Astrocyte (in vitro differentiated cells and primary cell): ENCODE measurements around the gene KNTC1. TPM values are rescaled to one million over a fixed set of nuclear protein-coding genes. Genes with fewer than 3 reads are reported as not detected.
"Not testable (repeated sequence)": the region's sequence is repeated elsewhere in the genome, so short reads cannot be mapped to it uniquely, and the experiment has no call there.

Experiments
- DNase-seq: peaks from one replicate; pipeline ENCODE4 v3.0.0-alpha.2; 2010; ENCODE audit warnings: low read depth
- FAIRE-seq: peaks from 2 replicates; lab custom pipeline; 2011; peaks lifted over from hg19 to GRCh38; lab: Jason Lieb, UNC
- H2AFZ ChIP-seq: 2 replicates; pipeline ENCODE4 v1.6.0; 2012; ENCODE audit warnings: low read depth, low read length, inconsistent platforms
- H3K27ac ChIP-seq: 2 replicates; pipeline ENCODE4 v1.5.1; 2011; ENCODE audit warnings: low read depth, low read length, inconsistent platforms
- H3K27me3 ChIP-seq: 2 replicates; pipeline ENCODE4 v1.6.0; 2011; ENCODE audit warnings: low read length, inconsistent platforms; ENCODE audit not compliant: insufficient read depth
- H3K36me3 ChIP-seq: 2 replicates; pipeline ENCODE4 v1.5.1; 2011; ENCODE audit warnings: low read length, inconsistent platforms; ENCODE audit not compliant: insufficient read depth
- H3K4me1 ChIP-seq: 2 replicates; pipeline ENCODE4 v1.5.1; 2011; ENCODE audit warnings: low read length, inconsistent platforms; ENCODE audit not compliant: insufficient read depth
- H3K4me2 ChIP-seq: 2 replicates; pipeline ENCODE4 v1.6.0; 2012; ENCODE audit warnings: low read length, inconsistent platforms
- H3K4me3 ChIP-seq: 2 replicates; pipeline ENCODE4 v1.5.1; 2011; ENCODE audit warnings: low read depth, mild to moderate bottlenecking, low read length, inconsistent platforms; ENCODE audit not compliant: insufficient read depth
- H3K79me2 ChIP-seq: 2 replicates; pipeline ENCODE4 v1.6.0; 2012; ENCODE audit warnings: mild to moderate bottlenecking, low read length, inconsistent platforms; ENCODE audit not compliant: insufficient read depth
- H3K9ac ChIP-seq: 2 replicates; pipeline ENCODE4 v1.6.0; 2012; ENCODE audit warnings: mild to moderate bottlenecking, low read length, inconsistent platforms
- H3K9me3 ChIP-seq: 2 replicates; pipeline ENCODE4 v1.5.1; 2012; ENCODE audit warnings: low read depth, mild to moderate bottlenecking, low read length, inconsistent platforms; ENCODE audit not compliant: insufficient read depth
- H4K20me1 ChIP-seq: 2 replicates; pipeline ENCODE4 v1.6.0; 2012; ENCODE audit warnings: low read length, inconsistent platforms; ENCODE audit not compliant: insufficient read depth
- H3K27ac Mint-ChIP-seq: one replicate; pipeline ENCODE4 v1.8.0; 2021; ENCODE audit warnings: mild to moderate bottlenecking, mixed read lengths; ENCODE audit not compliant: unreplicated experiment
- H3K27me3 Mint-ChIP-seq: one replicate; pipeline ENCODE4 v1.8.0; 2021; ENCODE audit warnings: low read depth, mixed read lengths; ENCODE audit not compliant: unreplicated experiment
- H3K36me3 Mint-ChIP-seq: one replicate; pipeline ENCODE4 v1.8.0; 2021; ENCODE audit warnings: low read depth, mixed read lengths; ENCODE audit not compliant: unreplicated experiment
- H3K4me1 Mint-ChIP-seq: one replicate; pipeline ENCODE4 v1.8.0; 2021; ENCODE audit warnings: low read depth, mixed read lengths; ENCODE audit not compliant: unreplicated experiment
- H3K4me3 Mint-ChIP-seq: one replicate; pipeline ENCODE4 v1.8.0; 2021; ENCODE audit warnings: mild to moderate bottlenecking, moderate library complexity, mixed read lengths; ENCODE audit not compliant: unreplicated experiment
- H3K9me3 Mint-ChIP-seq: one replicate; pipeline ENCODE4 v1.8.0; 2021; ENCODE audit warnings: mild to moderate bottlenecking, mixed read lengths; ENCODE audit not compliant: unreplicated experiment
- EZH2 ChIP-seq: IDR thresholded peaks from 2 replicates; pipeline ENCODE4 v1.6.1; 2012; ENCODE audit warnings: mild to moderate bottlenecking, low read length, inconsistent platforms; ENCODE audit not compliant: insufficient read depth
- total RNA-seq: library from RNA; stranded (reverse); gene quantifications from 2 replicates; pipeline ENCODE4 v1.2.1, GENCODE V29; 2021
- TF ChIP-seq, protein P1 (sequence below): IDR thresholded peaks from 2 replicates; pipeline ENCODE4 v1.5.1; 2011; ENCODE audit warnings: low read depth, mild to moderate bottlenecking, inconsistent platforms, low read length, moderate library complexity; ENCODE audit not compliant: insufficient read depth

The KNTC1 gene
- total RNA-seq, 1 donor from 2014 or later, result 10.6 TPM

DNA sequence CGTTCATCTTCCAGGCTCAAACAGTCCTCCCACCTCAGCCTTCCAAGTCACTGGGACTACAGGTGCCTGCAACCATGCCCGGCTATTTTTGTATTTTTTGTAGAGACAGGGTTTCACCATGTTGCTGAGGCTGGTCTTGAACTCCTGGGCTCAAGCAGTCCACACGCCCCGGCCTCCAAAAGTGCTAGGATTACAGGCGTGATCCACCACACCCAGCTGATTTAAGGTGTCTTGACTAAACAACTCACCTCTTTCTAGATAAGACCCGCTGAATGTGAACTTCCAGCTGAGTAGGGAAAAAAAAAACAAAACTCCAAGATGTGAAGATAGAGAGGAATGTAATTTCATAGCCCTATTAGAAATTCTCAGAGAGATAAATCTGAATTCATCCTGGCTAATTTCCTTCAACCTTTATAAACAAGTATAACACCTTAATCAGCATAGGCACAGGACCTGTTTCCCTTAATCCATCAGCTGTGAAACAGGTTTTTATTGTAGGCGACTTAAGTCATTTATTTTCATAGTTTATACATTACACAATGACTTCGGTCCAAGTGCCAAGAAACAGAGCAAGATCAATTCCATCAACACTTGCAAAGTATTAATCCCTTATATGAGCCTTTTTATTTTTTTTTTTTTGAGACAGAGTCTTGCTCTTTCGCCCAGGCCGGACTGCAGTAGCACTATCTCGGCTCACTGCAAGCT lies 124.6 kb downstream of the KNTC1 start:
- Histone ChIP-seq H3K36me3 (no peaks in the 10 kb centered on the region), H4K20me1 (no peaks in the 10 kb centered on the region), H3K4me2 (no peak overlapping the region), H3K9me3 (no peaks in the 10 kb centered on the region), H2AFZ (no peak overlapping the region), H3K4me1 (peaks cover 7% of the 10 kb centered on the region), H3K27ac (no peak overlapping the region), H3K27me3 (no peaks in the 10 kb centered on the region), H3K79me2 (no peaks in the 10 kb centered on the region), H3K9ac (no peak overlapping the region), H3K4me3 (no peak overlapping the region)
- H3K36me3 Mint-ChIP-seq, result no peaks in the 10 kb centered on the region
- DNase-seq (no peak), FAIRE-seq (no peak)
- no peak for TF ChIP-seq EZH2
- TF ChIP-seq, protein P1, sequence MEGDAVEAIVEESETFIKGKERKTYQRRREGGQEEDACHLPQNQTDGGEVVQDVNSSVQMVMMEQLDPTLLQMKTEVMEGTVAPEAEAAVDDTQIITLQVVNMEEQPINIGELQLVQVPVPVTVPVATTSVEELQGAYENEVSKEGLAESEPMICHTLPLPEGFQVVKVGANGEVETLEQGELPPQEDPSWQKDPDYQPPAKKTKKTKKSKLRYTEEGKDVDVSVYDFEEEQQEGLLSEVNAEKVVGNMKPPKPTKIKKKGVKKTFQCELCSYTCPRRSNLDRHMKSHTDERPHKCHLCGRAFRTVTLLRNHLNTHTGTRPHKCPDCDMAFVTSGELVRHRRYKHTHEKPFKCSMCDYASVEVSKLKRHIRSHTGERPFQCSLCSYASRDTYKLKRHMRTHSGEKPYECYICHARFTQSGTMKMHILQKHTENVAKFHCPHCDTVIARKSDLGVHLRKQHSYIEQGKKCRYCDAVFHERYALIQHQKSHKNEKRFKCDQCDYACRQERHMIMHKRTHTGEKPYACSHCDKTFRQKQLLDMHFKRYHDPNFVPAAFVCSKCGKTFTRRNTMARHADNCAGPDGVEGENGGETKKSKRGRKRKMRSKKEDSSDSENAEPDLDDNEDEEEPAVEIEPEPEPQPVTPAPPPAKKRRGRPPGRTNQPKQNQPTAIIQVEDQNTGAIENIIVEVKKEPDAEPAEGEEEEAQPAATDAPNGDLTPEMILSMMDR, result no peak
- H3K9me3 Mint-ChIP-seq, result no peaks in the 10 kb centered on the region
- no peaks in the 10 kb centered on the region for H3K4me1 Mint-ChIP-seq
- no peak overlapping the region for H3K27ac Mint-ChIP-seq
- no peaks in the 10 kb centered on the region for H3K27me3 Mint-ChIP-seq
- no peak overlapping the region for H3K4me3 Mint-ChIP-seq

DNA sequence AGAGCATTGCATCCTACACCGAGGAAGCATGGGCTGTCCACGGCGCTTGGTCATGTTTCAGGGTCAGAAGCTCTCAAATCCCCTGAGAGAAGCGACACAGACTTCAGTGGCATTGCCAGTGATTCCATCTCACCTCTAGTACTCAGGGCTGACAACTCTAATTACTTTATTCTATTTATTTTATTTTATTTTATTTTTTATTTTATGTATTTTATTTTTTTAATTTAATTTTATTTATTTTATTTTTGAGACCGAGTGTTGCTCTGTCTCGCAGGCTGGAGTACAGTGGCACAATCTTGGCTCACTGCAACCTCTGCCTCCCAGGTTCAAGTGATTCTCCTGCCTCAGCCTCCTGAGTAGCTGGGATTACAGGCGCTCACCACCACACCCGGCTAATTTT lies 126.2 kb downstream of the KNTC1 start:
- H3K9me3 ChIP-seq, H3K4me3 ChIP-seq, H3K4me1 Mint-ChIP-seq, H3K36me3 Mint-ChIP-seq, H3K27ac Mint-ChIP-seq, H3K36me3 ChIP-seq, H3K4me2 ChIP-seq, H3K4me1 ChIP-seq, H4K20me1 ChIP-seq, H3K79me2 ChIP-seq, FAIRE-seq, H3K27me3 Mint-ChIP-seq, H2AFZ ChIP-seq, H3K9me3 Mint-ChIP-seq, H3K9ac ChIP-seq, DNase-seq, H3K27me3 ChIP-seq, H3K4me3 Mint-ChIP-seq, H3K27ac ChIP-seq: not testable (repeated sequence)

- Histone ChIP-seq H2AFZ (no peak overlapping the region), H4K20me1 (no peaks in the 10 kb centered on the region), H3K4me2 (no peak overlapping the region), H3K4me3 (no peak overlapping the region), H3K9me3 (no peaks in the 10 kb centered on the region), H3K27ac (no peak overlapping the region), H3K9ac (no peak overlapping the region), H3K27me3 (no peaks in the 10 kb centered on the region), H3K79me2 (no peaks in the 10 kb centered on the region), H3K36me3 (no peaks in the 10 kb centered on the region), H3K4me1 (no peaks in the 10 kb centered on the region)
- Mint-ChIP-seq H3K36me3 (no peaks in the 10 kb centered on the region), H3K27ac (no peak overlapping the region), H3K4me3 (no peak overlapping the region), H3K27me3 (peaks cover 2% of the 10 kb centered on the region), H3K4me1 (no peaks in the 10 kb centered on the region), H3K9me3 (no peaks in the 10 kb centered on the region)
- no peak for FAIRE-seq
- no peak for DNase-seq
- no peak for TF ChIP-seq EZH2
- TF ChIP-seq, protein P1, result no peak
These were observed 129.2 kb downstream of the KNTC1 start for GRCh38 chr12:122656298-122656697.
